GM21360 (cell line): ENCODE data around the gene TNRC6A.
"Not testable (repeated sequence)": the region's sequence is repeated elsewhere in the genome, so short reads cannot be mapped to it uniquely, and the experiment has no call there.

ENCODE experiments used
- ATAC-seq: cut with Tn5 transposase; IDR thresholded peaks from one replicate; pipeline ENCODE4 v1.9.1; 2021; ENCODE audit warnings: mild to moderate bottlenecking, moderate library complexity; ENCODE audit not compliant: unreplicated experiment

The TNRC6A gene

GRCh38 chr16:24841291-24841690 lies 111.8 kb downstream of the TNRC6A start:
- no peak for ATAC-seq

- ATAC-seq = no peak
Observed at GRCh38 chr16:24844101-24845030, 114.9 kb downstream of the TNRC6A start.

GRCh38 chr16:24845031-24845365 lies 115.5 kb downstream of the TNRC6A start:
- not testable (repeated sequence) for ATAC-seq

GRCh38 chr16:24845726-24846547 lies 116.5 kb downstream of the TNRC6A start, which contains the start of gene SLC5A11:
SLC5A11 (plus strand) TSS chr16:24845963; CDS start chr16:24858644, 12,681 bp downstream.
- ATAC-seq = no peak

- no peak for ATAC-seq
Observed at GRCh38 chr16:24846548-24847357, 117.3 kb downstream of the TNRC6A start.

- no peak for ATAC-seq
Observed at GRCh38 chr16:24847358-24847664, 117.9 kb downstream of the TNRC6A start.

- no peak for ATAC-seq
Observed at GRCh38 chr16:24848065-24848464, 118.6 kb downstream of the TNRC6A start.

- no peak for ATAC-seq
Observed at GRCh38 chr16:24849641-24850040, 120.2 kb downstream of the TNRC6A start.

- ATAC-seq = no peak
Observed at GRCh38 chr16:24850289-24850938, 121.0 kb downstream of the TNRC6A start.

- no peak for ATAC-seq
Observed at GRCh38 chr16:24851700-24852099, 122.2 kb downstream of the TNRC6A start.

- ATAC-seq = no peak
Observed at GRCh38 chr16:24852281-24852721, 122.8 kb downstream of the TNRC6A start.

GRCh38 chr16:24853169-24853824 lies 123.8 kb downstream of the TNRC6A start:
- no peak for ATAC-seq

GRCh38 chr16:24853830-24854229 lies 124.4 kb downstream of the TNRC6A start:
- no peak for ATAC-seq

- ATAC-seq = no peak
Observed at GRCh38 chr16:24854607-24855171, 125.2 kb downstream of the TNRC6A start.

- no peak for ATAC-seq
Observed at GRCh38 chr16:24855678-24856077, 126.2 kb downstream of the TNRC6A start.

- ATAC-seq = not testable (repeated sequence)
Observed at GRCh38 chr16:24856871-24857270, 127.4 kb downstream of the TNRC6A start.

GRCh38 chr16:24858219-24859041 lies 129.0 kb downstream of the TNRC6A start:
- no peak for ATAC-seq

GRCh38 chr16:24861461-24861860 lies 132.0 kb downstream of the TNRC6A start:
- no peak for ATAC-seq
